Left cardiac atrium (tissue), 4 donors: Measurements from ENCODE around the gene PBXIP1. TPM values are rescaled to one million over a fixed set of nuclear protein-coding genes. Genes with fewer than 3 reads are reported as not detected.
"Not testable (repeated sequence)": the region's sequence is repeated elsewhere in the genome, so short reads cannot be mapped to it uniquely, and the experiment has no call there.

Experiments
- ATAC-seq, 2 donors: fragments of 200-7000 bp; cut with Tn5 transposase; one replicate each; pipeline ENCODE4 v1.9.1; 2020; ENCODE audit warnings: mild to moderate bottlenecking in 2 of 2, moderate library complexity in 2 of 2
- DNase-seq: peaks from one replicate; pipeline ENCODE4 v3.0.0-alpha.2; 2020
- intact Hi-C, 2 donors: fragments of 100-400 bp; cut with DNase I; formaldehyde crosslinking; loops; one replicate each; pipeline versions ENCODE4 v1.14.1 to v1.15.1; 2022 to 2023
- total RNA-seq, 2 donors: library from RNA; stranded (reverse); fragmentation: NEBNext Ultra II Directional; extraction: Animal tissue kit (Norgen Biotek cat#: 25700); gene quantifications; one replicate each; pipeline ENCODE4 v1.2.1, GENCODE V29; 2021
- donor health status: DM: no; HTN: yes; CAD: no.
- donor health status: DM: no; HTN: yes; CAD: no; lungs with severe emphysema.
- donor health status: DM: yes; HTN: yes; CAD: no.
- donor health status: Dilated cardiomyopathy.

Gene PBXIP1
- total RNA-seq, 2 donors from 2014 or later = 58.8 to 69.7 TPM

DNA sequence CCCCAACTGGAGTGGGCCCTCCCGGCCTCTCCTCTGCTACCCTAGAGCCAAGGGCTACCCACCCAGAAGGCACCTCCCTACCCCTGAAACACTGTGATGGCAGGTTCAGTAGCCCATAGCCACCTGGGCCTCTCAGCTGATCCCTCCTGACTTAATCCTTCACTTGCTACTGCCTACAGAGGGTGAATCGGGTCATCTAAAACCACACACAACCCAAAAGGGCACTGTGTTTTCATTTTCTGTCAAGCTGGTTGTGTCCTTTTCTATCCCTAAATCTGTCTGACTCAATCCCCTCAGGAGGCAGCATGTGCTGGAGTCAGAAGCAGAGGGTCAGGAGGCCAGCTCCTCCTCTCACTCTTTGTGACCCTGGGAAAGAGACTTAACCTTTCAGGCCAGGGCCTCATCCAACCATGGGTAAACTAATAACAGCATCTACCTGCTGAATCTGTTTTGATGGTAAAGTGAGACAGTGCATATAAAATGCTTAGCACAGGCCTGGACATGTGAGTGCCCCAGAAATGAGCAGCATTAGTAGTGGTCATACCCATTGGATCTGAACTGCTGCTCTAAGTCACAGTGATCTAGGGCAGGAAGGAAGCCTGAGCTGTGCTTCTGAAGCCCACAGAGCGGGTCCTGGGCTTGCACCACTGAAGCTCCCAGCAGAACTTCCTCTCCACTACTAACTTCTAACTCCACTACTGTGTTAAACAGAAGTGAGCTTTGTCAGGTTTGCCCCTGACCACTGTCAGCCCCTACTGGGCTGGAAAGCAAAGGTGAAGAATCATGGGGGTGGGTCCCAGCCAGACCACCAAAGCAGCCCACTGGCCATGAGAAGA is 30.3 kb downstream of the PBXIP1 start:
- DNase-seq (peak; percentile 4), ATAC-seq (no peak)
- intact Hi-C loops = no loop called here

DNA sequence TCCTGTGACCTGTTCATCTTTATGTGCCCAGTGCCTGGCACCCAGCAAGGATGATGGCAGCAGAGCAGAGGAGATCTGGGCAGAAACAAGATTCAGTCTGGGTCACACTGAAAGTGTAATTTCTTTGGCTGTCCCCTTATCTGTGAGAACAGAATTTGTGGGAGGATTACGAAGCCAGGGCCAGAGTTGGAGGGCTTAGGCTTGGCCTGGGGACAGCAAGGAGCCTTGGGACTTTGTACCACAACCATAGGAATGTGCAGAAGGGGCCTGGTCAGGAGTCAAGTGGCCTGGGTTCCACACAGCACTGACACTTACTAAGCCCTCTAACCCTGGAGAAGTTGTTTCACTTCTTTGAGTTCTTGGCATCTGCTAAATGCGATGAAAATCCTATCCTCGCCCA is 32.2 kb downstream of the PBXIP1 start:
- intact Hi-C loops = no loop called here
- DNase-seq (peak; percentile 8), ATAC-seq (no peak)

DNA sequence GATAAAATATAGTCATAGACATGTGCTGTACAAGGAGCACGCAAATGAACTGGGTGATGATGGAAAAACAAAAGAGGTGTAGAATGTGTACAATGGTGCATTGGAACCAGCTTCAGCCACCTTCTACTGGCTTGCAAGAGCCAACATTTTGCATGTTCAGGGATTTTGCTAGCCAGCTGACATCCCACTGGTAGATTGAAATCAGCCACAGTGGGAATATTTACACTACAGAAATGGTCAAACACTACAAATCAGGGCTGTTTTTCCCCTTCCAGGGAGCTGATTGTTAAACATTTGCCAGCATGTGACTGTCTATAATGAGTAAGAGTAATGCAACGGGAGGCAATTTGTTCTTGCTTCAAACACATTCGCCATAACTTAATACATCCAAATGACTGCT is 42.6 kb downstream of the PBXIP1 start:
- intact Hi-C loops = loop anchor here in 1 of 2 donors (2.0 to 5.0 kb wide), 2 partner anchors 24 to 149 kb away; partner anchors contain the start of genes EFNA4 and PMVK
- no peak for DNase-seq
- no peak for ATAC-seq

DNA sequence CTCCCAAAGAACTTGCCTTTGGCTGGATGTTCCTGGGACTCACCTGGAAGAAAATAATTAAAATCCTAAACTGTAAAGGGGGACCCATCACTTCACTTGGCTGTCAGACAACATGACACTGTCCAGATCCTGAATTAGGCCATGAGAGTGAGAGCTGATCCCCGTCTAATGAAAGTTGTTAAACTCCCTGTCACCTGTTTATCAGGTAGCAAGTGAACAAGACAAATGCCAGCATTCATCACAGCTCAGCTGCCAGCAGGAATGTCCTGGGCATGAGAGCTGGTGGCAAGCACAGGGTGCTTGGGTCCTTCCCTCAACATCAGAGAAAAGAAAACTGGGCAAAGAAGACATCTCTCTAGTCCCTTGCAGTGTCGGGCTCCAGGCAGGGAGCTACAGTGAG is 43.1 kb downstream of the PBXIP1 start:
- ATAC-seq (peak; percentile 61 to 75), DNase-seq (no peak)
- intact Hi-C loops = loop anchor here in 1 of 2 donors (2.0 to 5.0 kb wide), 2 partner anchors 24 to 150 kb away; partner anchors contain the start of genes EFNA4 and PMVK

DNA sequence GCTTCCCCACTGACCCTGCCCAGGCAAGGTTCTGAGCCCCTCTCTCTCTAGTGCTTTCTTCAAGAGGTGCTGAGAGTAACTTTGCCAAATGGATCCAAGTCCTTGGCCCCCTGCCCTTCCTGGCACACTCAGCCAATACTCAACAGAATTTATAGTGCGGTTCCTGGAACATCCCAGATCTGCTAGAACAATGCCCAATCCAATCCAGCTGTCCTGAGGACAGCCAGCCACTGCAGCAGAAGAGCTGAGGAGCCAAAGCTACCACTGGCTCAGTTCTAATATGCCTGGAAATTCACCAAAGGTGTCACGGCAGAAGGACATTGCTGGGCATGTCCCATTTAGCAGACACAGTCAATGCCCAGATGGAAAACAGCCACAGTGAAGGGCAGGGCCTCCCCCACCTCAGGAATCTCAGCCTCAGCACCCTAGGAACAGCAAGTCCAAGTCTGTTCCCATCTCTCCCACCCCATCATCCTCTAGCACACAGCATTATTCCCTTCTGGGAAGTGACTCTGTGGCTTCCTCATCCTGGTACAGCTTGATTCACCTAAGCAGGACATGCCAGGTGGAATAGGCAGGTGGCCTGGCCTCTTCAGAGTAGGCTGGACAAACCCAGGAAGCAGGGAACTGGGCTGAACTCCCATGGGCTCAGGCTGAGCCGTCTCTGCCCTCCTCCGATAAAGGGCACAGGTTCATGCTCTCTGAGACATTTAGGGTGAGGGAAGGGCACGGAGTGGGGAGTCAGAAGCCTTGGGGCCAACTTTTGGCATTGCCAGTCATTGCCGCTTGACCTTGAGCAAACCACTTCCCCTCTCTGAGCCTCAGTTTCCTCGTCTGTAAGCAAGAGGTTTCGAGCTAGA is 44.0 kb downstream of the PBXIP1 start:
- ATAC-seq (peak; percentile 69 to 87), DNase-seq (peak; percentile 29)
- intact Hi-C loops = loop anchor here in 1 of 2 donors (2.0 to 5.0 kb wide), 2 partner anchors 25 to 150 kb away; partner anchors contain the start of genes EFNA4 and PMVK

DNA sequence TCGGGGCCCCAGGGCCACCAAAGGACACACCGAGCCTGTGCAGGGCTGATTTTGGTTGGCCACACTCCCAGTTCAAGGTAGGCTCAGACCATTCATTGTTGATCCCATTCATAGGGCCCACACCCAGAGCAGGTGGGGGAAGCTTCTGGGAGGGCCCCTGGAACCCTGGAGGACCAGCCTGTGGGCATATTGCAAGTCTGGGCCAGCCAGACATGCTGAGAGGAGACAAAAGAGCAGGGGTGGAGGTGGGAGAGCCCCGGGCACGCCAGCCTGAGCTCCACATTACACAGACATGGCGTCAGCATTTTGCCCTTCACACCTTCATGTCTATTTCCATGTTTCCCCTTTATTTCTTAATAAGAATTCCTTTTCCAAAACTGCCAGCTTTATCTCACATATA is 45.0 kb downstream of the PBXIP1 start:
- intact Hi-C loops = loop anchor here in 1 of 2 donors (5.0 kb wide), 1 partner anchor 151 kb away; the partner anchor contains the start of gene EFNA4
- DNase-seq (no peak), ATAC-seq (no peak)

DNA sequence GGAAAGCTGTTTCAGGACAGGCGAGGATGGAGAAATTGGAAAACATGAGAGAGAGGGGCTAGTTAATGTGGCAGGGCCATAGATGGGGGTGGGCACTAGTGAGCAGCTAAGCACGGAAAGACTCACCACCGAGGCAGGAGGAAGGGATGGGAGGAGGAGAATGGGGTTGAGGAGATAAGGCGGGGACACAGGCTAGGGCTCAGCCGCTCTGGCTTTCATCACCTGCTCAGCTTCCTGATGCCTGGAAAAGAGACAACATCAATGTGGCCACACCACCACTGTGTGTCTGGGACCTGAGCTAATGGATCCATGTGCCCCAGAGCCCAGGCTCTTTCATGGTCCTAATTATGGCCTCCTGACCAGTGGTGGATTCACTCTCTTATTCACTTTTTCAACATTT is 47.0 kb downstream of the PBXIP1 start:
- ATAC-seq = no peak
- intact Hi-C loops = loop anchor here in 1 of 2 donors (10.0 kb wide), 1 partner anchor 126 kb away; the partner anchor contains the start of genes DCST1 and DCST2

DNA sequence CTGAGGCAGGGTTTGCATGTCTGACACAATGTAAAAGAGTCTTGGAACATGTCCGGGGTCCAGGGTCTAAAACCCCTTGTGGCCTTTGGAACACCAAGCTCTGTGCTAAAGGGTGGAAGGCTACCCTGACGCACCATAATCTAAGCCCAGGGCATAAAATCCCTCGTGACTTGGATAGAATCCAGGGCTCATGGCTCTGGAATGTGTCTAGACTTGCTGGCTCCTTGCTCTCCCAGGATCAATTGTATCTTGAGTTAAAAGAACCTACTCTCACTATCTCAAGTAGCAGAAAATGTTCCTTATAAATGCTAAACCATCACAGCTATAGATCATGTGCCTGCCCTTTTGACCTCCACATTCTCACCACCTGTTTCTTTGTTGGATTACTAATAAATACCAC is 47.8 kb downstream of the PBXIP1 start:
- DNase-seq, ATAC-seq: not testable (repeated sequence)
- intact Hi-C loops = loop anchor here in 1 of 2 donors (10.0 kb wide), 1 partner anchor 127 kb away; the partner anchor contains the start of genes DCST1 and DCST2

More for the DNA sequence above, 47.0 kb downstream of the PBXIP1 start:
- no peak for DNase-seq

DNA sequence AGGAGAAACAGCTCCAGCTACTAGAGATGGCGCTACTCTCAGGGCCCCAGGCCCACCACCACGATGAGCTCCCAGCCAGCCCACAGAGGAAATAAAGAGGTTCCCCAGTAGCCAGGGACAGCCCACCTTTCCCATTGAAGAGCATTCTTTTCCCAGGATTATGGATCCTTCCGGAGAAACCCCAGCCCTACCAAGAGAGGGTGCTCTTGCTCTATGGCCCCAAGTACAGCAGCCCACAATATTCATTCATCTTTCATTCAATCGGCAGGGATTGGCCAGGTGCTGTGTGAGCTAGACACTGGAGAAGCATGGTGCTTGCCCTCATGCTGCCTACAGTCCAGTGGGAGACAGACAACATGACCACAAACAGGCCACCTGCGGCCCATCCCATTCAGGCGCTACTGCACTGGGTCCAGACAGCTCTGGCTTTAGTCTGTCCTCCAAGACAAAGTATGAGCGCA is 49.2 kb downstream of the PBXIP1 start:
- intact Hi-C loops = loop anchor here in 1 of 2 donors (2.0 to 10.0 kb wide), 2 partner anchors 38 to 128 kb away; partner anchors contain the start of genes DCST1 and DCST2
- DNase-seq = no peak
- ATAC-seq = peak in 1 of 2 donors; percentile 61

DNA sequence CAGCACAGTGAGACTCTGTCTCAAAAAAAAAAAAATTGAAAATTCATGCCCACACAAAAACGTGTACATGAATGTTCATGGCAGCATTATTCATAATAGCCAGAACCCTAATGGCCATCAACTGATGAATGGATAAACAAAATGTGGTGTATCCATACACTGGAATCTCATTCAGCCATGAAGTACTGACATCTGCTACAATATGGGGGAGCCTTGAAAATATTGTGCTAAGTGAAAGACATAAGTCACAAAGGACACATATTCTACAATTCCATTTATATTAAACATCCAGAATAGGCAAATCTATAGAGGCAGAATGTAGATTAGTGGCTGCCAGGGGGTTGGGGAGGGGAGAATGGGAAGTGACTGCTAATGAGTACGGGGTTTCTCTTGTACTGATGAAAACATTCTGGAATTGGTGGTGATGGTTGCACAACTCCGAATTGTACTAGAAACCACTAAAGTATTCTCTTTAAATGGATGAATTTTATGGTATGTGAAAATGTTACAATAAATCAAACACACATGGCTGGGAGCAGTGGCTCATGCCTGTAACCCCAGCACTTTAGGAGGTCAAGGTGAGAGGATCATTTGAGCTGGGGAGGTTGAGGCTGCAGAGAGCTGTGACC is 52.8 kb downstream of the PBXIP1 start:
- DNase-seq (no peak), ATAC-seq (no peak)

DNA sequence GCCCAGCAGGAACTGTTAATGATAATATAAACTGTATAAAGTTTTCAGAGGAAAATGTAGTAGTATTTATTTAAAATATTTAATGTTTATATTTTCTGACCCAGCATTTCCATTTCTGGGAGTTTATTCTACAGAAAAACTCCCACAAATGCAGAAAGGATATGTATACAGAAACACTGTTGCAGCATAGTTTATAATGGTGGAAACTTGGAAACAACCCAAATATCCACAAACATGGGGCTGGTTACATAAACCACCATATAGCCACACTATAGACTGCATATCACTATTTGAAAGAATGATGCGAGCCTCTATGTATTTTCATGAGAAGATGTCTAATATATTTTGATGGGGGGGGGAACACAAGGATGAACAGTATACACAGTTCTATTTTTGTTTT is 54.3 kb downstream of the PBXIP1 start:
- ATAC-seq (no peak), DNase-seq (no peak)
- intact Hi-C loops = loop anchor here in 1 of 2 donors (10.0 kb wide), 1 partner anchor 133 kb away; the partner anchor contains the start of genes DCST1 and DCST2

More for the DNA sequence above, 52.8 kb downstream of the PBXIP1 start:
- intact Hi-C loops = loop anchor here in 1 of 2 donors (10.0 kb wide), 1 partner anchor 132 kb away; the partner anchor contains the start of genes DCST1 and DCST2

DNA sequence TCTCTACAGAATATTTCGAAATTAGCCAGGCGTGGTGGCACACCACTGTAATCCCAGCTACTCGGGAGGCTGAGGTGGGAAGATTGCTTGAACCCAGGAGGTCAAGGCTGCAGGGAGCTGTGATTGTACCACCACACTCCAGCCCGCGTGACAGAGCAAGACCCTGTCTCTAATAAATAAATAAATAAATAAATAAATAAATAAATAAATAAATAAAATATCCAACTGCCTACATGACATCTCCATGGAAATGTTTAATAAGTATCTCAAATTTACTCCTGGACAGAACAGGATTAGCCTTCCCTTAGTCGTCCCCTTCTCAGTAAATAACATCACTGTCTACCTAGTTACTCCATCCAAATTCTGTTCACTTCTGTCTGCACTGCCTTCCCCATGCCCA is 56.9 kb downstream of the PBXIP1 start:
- no peak for DNase-seq
- intact Hi-C loops = no loop called here
- no peak for ATAC-seq

DNA sequence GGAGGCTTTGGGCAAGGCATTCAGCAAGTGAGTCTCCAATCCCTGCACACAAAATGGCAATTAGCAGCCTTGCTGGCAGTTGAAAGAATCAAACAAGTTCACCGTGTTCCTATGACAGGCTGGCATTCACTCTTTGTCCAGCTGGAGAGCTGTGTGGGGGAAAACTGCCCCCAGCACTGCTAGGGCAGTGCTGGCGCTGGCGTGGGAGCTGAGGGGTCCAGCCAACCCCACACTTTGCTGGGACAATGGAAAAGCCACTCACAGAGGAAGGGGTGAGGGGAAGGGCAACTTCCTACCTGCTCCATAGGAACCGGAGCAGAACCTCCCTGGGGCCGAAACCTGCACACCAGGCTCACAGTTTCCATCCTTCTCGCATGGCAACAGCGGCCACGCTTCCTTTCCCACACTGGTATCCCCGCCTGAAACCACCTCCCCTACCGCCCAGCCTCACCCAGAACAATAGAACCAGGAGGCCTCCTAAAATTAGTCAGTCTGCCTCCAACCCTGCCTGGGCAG is 59.1 kb downstream of the PBXIP1 start:
- ATAC-seq = no peak
- DNase-seq = no peak

DNA sequence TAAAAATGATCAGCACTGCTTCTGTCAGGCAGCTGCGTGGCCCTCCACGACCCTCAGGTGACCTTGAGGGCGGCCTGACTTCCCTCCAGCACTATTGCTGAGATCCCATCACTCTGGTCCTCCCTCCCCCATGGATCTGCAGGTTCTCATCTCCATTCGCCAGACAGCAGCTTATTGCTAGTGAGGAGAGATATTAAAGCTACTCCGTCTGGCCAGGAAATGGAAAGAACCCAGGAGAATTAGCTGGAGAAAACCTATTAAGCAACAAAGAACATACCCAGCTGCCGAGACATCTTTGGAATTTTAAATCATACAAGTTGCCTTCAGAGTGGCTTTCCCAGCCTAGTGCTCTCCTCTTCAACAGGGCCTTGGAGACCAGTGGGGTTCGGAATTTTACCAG is 60.1 kb downstream of the PBXIP1 start:
- intact Hi-C loops = no loop called here
- DNase-seq (no peak), ATAC-seq (no peak)

More for the DNA sequence above, 59.1 kb downstream of the PBXIP1 start:
- intact Hi-C loops = no loop called here
